GM18508 (cell line): Measurements from ENCODE around the gene KLHDC4.

Experiments
- ATAC-seq: cut with Tn5 transposase; IDR thresholded peaks from one replicate; pipeline ENCODE4 v1.9.1; 2021; ENCODE audit warnings: moderate number of reproducible peaks; ENCODE audit not compliant: insufficient read depth, unreplicated experiment

KLHDC4 gene

GRCh38 chr16:87671221-87671620, 94.6 kb downstream of the KLHDC4 start:
- no peak for ATAC-seq

GRCh38 chr16:87669672-87670071, 96.1 kb downstream of the KLHDC4 start:
- ATAC-seq, result no peak

- no peak for ATAC-seq
Measured at GRCh38 chr16:87667946-87668345, 97.8 kb downstream of the KLHDC4 start.

- no peak for ATAC-seq
Measured at GRCh38 chr16:87667443-87667842, 98.3 kb downstream of the KLHDC4 start.

GRCh38 chr16:87666919-87667318, 98.9 kb downstream of the KLHDC4 start:
- no peak for ATAC-seq

- ATAC-seq, result no peak
Measured at GRCh38 chr16:87665193-87665592, 100.6 kb downstream of the KLHDC4 start.

GRCh38 chr16:87664792-87665191, 101.0 kb downstream of the KLHDC4 start:
- no peak for ATAC-seq

GRCh38 chr16:87662254-87663204, 103.3 kb downstream of the KLHDC4 start:
- ATAC-seq, result no peak

- no peak for ATAC-seq
Measured at GRCh38 chr16:87661561-87661960, 104.2 kb downstream of the KLHDC4 start.

- no peak for ATAC-seq
Measured at GRCh38 chr16:87658564-87659225, 107.1 kb downstream of the KLHDC4 start.
